HEK293 (cell line): ENCODE results near the gene SUSD6.

Experiments used
- CTCF ChIA-PET: fragments of 350-600 bp; formaldehyde crosslinking; extraction: SDS; loops from one replicate; lab custom pipeline; 2021; ENCODE audit warnings: antibody characterized with exemption; lab: Yijun Ruan, JAX
- POLR2A ChIA-PET: fragments of 300-600 bp; formaldehyde crosslinking; extraction: SDS; loops from one replicate; lab custom pipeline; 2020; ENCODE audit warnings: antibody characterized with exemption, inconsistent platforms; lab: Yijun Ruan, JAX
- H3K27ac ChIP-seq: fragments of 200-500 bp; sonication (Bioruptor generic); 2 replicates; pipeline ENCODE4 v1.5.1; 2014; ENCODE audit warnings: low read depth, low read length, control low read depth, inconsistent platforms; ENCODE audit errors: extremely low read depth
- H3K36me3 ChIP-seq, 2 experiments: fragments of 200-500 bp in 1 of 2; sonication (Bioruptor generic) in 1 of 2; 1 replicate in 1 of 2; 2 replicates in 1 of 2; pipeline ENCODE4 v1.5.1; 2014 to 2017; ENCODE audit warnings: inconsistent platforms in 2 of 2, low read length in 2 of 2; ENCODE audit not compliant: control insufficient read depth in 2 of 2, insufficient read depth in 1 of 2
- H3K4me1 ChIP-seq: fragments of 200-500 bp; sonication (Bioruptor generic); 2 replicates; pipeline ENCODE4 v1.5.1; 2014; ENCODE audit warnings: mild to moderate bottlenecking, low read length, inconsistent platforms; ENCODE audit not compliant: control insufficient read depth, insufficient read depth
- H3K4me3 ChIP-seq: 2 replicates; pipeline ENCODE4 v1.5.1; 2011; ENCODE audit warnings: low read depth, mild to moderate bottlenecking, control low read depth, low read length, moderate library complexity
- H3K9me3 ChIP-seq: fragments of 200-500 bp; sonication (Bioruptor generic); 2 replicates; pipeline ENCODE4 v1.5.1; 2014; ENCODE audit warnings: low read depth, low read length, inconsistent platforms; ENCODE audit not compliant: control insufficient read depth, insufficient read depth
- BCL11B ChIP-seq: fragments of 450-650 bp; formaldehyde crosslinking; IDR thresholded peaks from 2 replicates; pipeline ENCODE4 v1.5.1; 2016; ENCODE audit warnings: low read depth, missing biosample characterization, missing genetic modification characterization
- KLF8 ChIP-seq: fragments of 450-650 bp; formaldehyde crosslinking; IDR thresholded peaks from 2 replicates; pipeline ENCODE4 v1.5.1; 2016; ENCODE audit warnings: missing biosample characterization, missing genetic modification characterization
- SETDB1 ChIP-seq: IDR thresholded peaks from one replicate; pipeline ENCODE4 v1.6.1; 2017; ENCODE audit warnings: mild to moderate bottlenecking, low read length, moderate library complexity, mixed read lengths; ENCODE audit not compliant: insufficient read length
- YY1 ChIP-seq: fragments of 450-650 bp; formaldehyde crosslinking; IDR thresholded peaks from 2 replicates; pipeline ENCODE4 v1.5.1; 2018; ENCODE audit warnings: missing biosample characterization, missing genetic modification characterization
- ZBTB21 ChIP-seq: fragments of 450-650 bp; formaldehyde crosslinking; IDR thresholded peaks from 2 replicates; pipeline ENCODE4 v1.5.1; 2017; ENCODE audit warnings: missing biosample characterization, missing genetic modification characterization
- ZBTB48 ChIP-seq: fragments of 450-650 bp; formaldehyde crosslinking; IDR thresholded peaks from 2 replicates; pipeline ENCODE4 v1.5.1; 2016; ENCODE audit warnings: missing biosample characterization, missing genetic modification characterization
- ZBTB7A ChIP-seq: fragments of 450-650 bp; formaldehyde crosslinking; IDR thresholded peaks from 2 replicates; pipeline ENCODE4 v1.5.1; 2016; ENCODE audit warnings: low read depth, missing biosample characterization, missing genetic modification characterization
- ZFHX2 ChIP-seq: fragments of 450-650 bp; formaldehyde crosslinking; conservative IDR thresholded peaks from 2 replicates; pipeline ENCODE4 v1.5.1; 2016; ENCODE audit warnings: missing biosample characterization, missing genetic modification characterization
- ZNF169 ChIP-seq: fragments of 450-650 bp; formaldehyde crosslinking; IDR thresholded peaks from 2 replicates; pipeline ENCODE4 v1.5.1; 2016; ENCODE audit warnings: missing biosample characterization, missing genetic modification characterization
- ZNF2 ChIP-seq: fragments of 450-650 bp; formaldehyde crosslinking; IDR thresholded peaks from 2 replicates; pipeline ENCODE4 v1.5.1; 2016; ENCODE audit warnings: missing biosample characterization, missing genetic modification characterization
- ZNF266 ChIP-seq: fragments of 450-650 bp; formaldehyde crosslinking; IDR thresholded peaks from 2 replicates; pipeline ENCODE4 v1.5.1; 2016; ENCODE audit warnings: missing biosample characterization, missing genetic modification characterization, low read depth
- ZNF423 ChIP-seq: fragments of 450-650 bp; formaldehyde crosslinking; IDR thresholded peaks from 2 replicates; pipeline ENCODE4 v1.5.1; 2016; ENCODE audit warnings: missing biosample characterization, missing genetic modification characterization
- ZNF514 ChIP-seq: fragments of 450-650 bp; formaldehyde crosslinking; IDR thresholded peaks from 2 replicates; pipeline ENCODE4 v1.5.1; 2016; ENCODE audit warnings: missing biosample characterization, missing genetic modification characterization
- ZNF600 ChIP-seq: fragments of 450-650 bp; formaldehyde crosslinking; IDR thresholded peaks from 2 replicates; pipeline ENCODE4 v1.5.1; 2016; ENCODE audit warnings: missing biosample characterization, missing genetic modification characterization
- ZNF629 ChIP-seq: fragments of 450-650 bp; formaldehyde crosslinking; IDR thresholded peaks from 2 replicates; pipeline ENCODE4 v1.5.1; 2017; ENCODE audit warnings: missing biosample characterization, missing genetic modification characterization
- ZNF843 ChIP-seq: fragments of 450-650 bp; formaldehyde crosslinking; IDR thresholded peaks from 2 replicates; pipeline ENCODE4 v1.5.1; 2016; ENCODE audit warnings: missing biosample characterization, missing genetic modification characterization
- TF ChIP-seq, protein P1 (sequence below): fragments of 450-650 bp; formaldehyde crosslinking; IDR thresholded peaks from 2 replicates; pipeline ENCODE4 v1.5.1; 2016; ENCODE audit warnings: missing biosample characterization, missing genetic modification characterization
- TF ChIP-seq, protein P2 (sequence below): fragments of 450-650 bp; IDR thresholded peaks from 2 replicates; pipeline ENCODE4 v1.5.1; 2018; ENCODE audit warnings: missing biosample characterization, missing genetic modification characterization
- TF ChIP-seq, protein P3 (sequence below): IDR thresholded peaks from 2 replicates; pipeline ENCODE4 v1.6.1; 2011; ENCODE audit warnings: mild to moderate bottlenecking, low read depth, low read length, borderline replicate concordance
- TF ChIP-seq, protein P4 (sequence below): fragments of 450-650 bp; formaldehyde crosslinking; IDR thresholded peaks from 2 replicates; pipeline ENCODE4 v1.5.1; 2016; ENCODE audit warnings: missing biosample characterization, missing genetic modification characterization, low read depth
- TF ChIP-seq, protein P5 (sequence below): fragments of 450-650 bp; formaldehyde crosslinking; IDR thresholded peaks from 2 replicates; pipeline ENCODE4 v1.5.1; 2016; ENCODE audit warnings: missing biosample characterization, missing genetic modification characterization
- TF ChIP-seq, protein P6 (sequence below): fragments of 450-650 bp; formaldehyde crosslinking; conservative IDR thresholded peaks from 2 replicates; pipeline ENCODE4 v1.5.1; 2016; ENCODE audit warnings: low read depth, missing biosample characterization, missing genetic modification characterization
- TF ChIP-seq, protein P7 (sequence below): fragments of 450-650 bp; formaldehyde crosslinking; IDR thresholded peaks from 2 replicates; pipeline ENCODE4 v1.5.1; 2016; ENCODE audit warnings: missing biosample characterization, missing genetic modification characterization

SUSD6 gene

DNA sequence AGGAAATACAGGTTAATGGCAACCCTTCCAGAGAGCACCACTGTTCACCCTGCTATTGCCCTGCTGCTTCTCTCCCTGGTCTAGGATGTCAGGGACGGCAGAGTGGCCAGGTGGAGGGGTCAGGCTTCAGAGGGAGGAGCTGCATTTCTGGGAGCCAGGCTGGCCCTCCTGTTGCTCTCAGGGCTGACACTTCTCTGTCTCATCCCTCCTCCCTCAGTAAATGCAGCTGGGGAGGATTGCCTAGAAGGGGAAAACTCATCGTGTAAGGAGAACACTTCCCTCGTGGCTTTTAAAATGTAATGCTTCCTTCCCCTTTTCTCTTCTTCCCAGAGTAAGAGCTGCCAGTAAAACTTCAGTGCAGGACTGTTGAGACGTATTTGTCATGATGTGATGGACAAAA, 20.8 kb downstream of the SUSD6 start:
- CTCF ChIA-PET, result interaction anchor here (0.6 to 0.7 kb wide), 2 partner anchors 27 to 758 kb away, joined by 3 to 4 read pairs; no protein-coding TSS in a partner anchor
- POLR2A ChIA-PET, result interaction anchor here (0.6 kb wide), 1 partner anchor 135 kb away, joined by 3 read pairs; the partner anchor contains the start of gene SRSF5
- Histone ChIP-seq H3K4me1 (peaks cover 12% of the 10 kb centered on the region; the same call in 1 of the 2 replicates), H3K27ac (no peak overlapping the region), H3K4me3 (no peak overlapping the region), H3K9me3 (no peaks in the 10 kb centered on the region), H3K36me3 (no peaks in the 10 kb centered on the region)
- TF ChIP-seq BCL11B (tag by site-specific recombination) (no peak), ZNF843 (tag by site-specific recombination) (no peak), YY1 (tag by site-specific recombination) (no peak), ZNF169 (tag by site-specific recombination) (no peak), KLF8 (tag by site-specific recombination) (no peak), ZBTB7A (tag by site-specific recombination) (no peak), ZBTB21 (tag by site-specific recombination) (no peak), ZFHX2 (tag by site-specific recombination) (no peak), ZNF514 (tag by site-specific recombination) (no peak), ZBTB48 (tag by site-specific recombination) (no peak), SETDB1 (no peak), ZNF629 (no peak), ZNF2 (tag by site-specific recombination) (no peak), ZNF266 (tag by site-specific recombination) (no peak)
- TF ChIP-seq, protein P1, sequence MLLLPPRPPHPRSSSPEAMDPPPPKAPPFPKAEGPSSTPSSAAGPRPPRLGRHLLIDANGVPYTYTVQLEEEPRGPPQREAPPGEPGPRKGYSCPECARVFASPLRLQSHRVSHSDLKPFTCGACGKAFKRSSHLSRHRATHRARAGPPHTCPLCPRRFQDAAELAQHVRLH (tag by site-specific recombination), result no peak
- TF ChIP-seq, protein P2, sequence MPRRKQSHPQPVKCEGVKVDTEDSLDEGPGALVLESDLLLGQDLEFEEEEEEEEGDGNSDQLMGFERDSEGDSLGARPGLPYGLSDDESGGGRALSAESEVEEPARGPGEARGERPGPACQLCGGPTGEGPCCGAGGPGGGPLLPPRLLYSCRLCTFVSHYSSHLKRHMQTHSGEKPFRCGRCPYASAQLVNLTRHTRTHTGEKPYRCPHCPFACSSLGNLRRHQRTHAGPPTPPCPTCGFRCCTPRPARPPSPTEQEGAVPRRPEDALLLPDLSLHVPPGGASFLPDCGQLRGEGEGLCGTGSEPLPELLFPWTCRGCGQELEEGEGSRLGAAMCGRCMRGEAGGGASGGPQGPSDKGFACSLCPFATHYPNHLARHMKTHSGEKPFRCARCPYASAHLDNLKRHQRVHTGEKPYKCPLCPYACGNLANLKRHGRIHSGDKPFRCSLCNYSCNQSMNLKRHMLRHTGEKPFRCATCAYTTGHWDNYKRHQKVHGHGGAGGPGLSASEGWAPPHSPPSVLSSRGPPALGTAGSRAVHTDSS (tag by site-specific recombination), result no peak
- TF ChIP-seq, protein P3, sequence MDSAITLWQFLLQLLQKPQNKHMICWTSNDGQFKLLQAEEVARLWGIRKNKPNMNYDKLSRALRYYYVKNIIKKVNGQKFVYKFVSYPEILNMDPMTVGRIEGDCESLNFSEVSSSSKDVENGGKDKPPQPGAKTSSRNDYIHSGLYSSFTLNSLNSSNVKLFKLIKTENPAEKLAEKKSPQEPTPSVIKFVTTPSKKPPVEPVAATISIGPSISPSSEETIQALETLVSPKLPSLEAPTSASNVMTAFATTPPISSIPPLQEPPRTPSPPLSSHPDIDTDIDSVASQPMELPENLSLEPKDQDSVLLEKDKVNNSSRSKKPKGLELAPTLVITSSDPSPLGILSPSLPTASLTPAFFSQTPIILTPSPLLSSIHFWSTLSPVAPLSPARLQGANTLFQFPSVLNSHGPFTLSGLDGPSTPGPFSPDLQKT, result no peak
- TF ChIP-seq, protein P4, sequence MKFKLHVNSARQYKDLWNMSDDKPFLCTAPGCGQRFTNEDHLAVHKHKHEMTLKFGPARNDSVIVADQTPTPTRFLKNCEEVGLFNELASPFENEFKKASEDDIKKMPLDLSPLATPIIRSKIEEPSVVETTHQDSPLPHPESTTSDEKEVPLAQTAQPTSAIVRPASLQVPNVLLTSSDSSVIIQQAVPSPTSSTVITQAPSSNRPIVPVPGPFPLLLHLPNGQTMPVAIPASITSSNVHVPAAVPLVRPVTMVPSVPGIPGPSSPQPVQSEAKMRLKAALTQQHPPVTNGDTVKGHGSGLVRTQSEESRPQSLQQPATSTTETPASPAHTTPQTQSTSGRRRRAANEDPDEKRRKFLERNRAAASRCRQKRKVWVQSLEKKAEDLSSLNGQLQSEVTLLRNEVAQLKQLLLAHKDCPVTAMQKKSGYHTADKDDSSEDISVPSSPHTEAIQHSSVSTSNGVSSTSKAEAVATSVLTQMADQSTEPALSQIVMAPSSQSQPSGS (tag by site-specific recombination), result no peak

DNA sequence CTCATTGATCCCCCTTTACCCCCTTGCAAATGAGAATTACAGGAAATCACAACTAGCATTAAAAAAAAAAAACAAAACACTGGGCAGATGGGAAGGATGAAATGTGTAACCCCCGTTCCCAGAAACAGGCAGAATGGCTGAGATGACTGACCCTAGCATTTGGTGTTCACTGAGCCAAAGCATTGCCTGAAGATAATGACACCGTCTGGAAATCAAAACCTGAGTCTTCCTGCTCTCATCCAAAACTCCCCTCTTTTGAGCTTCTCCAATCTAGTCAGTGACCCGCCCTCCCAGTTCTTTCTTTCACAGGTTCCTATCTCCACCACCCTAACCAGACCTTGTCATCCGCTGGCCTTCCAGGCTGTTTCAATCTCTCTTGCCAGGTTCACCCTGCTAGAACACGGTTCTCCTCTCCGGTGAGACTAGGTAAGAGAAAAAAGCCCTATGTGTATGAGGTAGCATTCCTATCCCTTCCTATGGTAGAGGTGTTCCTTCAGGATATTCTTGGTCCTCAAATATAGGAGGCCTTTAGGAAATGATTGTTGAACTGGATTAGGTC, 21.3 kb downstream of the SUSD6 start:
- ChIA-PET POLR2A (interaction anchor here (0.6 kb wide), 1 partner anchor 134 kb away, joined by 3 read pairs; the partner anchor contains the start of gene SRSF5), CTCF (interaction anchor here (0.7 kb wide), 1 partner anchor 27 kb away, joined by 4 read pairs; no protein-coding TSS in a partner anchor)
- Histone ChIP-seq H3K36me3 (no peaks in the 10 kb centered on the region), H3K27ac (no peak overlapping the region), H3K4me1 (peaks cover 12% of the 10 kb centered on the region; the same call in 1 of the 2 replicates), H3K9me3 (no peaks in the 10 kb centered on the region), H3K4me3 (no peak overlapping the region)
- TF ChIP-seq, protein P5, sequence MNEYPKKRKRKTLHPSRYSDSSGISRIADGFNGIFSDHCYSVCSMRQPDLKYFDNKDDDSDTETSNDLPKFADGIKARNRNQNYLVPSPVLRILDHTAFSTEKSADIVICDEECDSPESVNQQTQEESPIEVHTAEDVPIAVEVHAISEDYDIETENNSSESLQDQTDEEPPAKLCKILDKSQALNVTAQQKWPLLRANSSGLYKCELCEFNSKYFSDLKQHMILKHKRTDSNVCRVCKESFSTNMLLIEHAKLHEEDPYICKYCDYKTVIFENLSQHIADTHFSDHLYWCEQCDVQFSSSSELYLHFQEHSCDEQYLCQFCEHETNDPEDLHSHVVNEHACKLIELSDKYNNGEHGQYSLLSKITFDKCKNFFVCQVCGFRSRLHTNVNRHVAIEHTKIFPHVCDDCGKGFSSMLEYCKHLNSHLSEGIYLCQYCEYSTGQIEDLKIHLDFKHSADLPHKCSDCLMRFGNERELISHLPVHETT (tag by site-specific recombination), result no peak
- TF ChIP-seq, protein P6, sequence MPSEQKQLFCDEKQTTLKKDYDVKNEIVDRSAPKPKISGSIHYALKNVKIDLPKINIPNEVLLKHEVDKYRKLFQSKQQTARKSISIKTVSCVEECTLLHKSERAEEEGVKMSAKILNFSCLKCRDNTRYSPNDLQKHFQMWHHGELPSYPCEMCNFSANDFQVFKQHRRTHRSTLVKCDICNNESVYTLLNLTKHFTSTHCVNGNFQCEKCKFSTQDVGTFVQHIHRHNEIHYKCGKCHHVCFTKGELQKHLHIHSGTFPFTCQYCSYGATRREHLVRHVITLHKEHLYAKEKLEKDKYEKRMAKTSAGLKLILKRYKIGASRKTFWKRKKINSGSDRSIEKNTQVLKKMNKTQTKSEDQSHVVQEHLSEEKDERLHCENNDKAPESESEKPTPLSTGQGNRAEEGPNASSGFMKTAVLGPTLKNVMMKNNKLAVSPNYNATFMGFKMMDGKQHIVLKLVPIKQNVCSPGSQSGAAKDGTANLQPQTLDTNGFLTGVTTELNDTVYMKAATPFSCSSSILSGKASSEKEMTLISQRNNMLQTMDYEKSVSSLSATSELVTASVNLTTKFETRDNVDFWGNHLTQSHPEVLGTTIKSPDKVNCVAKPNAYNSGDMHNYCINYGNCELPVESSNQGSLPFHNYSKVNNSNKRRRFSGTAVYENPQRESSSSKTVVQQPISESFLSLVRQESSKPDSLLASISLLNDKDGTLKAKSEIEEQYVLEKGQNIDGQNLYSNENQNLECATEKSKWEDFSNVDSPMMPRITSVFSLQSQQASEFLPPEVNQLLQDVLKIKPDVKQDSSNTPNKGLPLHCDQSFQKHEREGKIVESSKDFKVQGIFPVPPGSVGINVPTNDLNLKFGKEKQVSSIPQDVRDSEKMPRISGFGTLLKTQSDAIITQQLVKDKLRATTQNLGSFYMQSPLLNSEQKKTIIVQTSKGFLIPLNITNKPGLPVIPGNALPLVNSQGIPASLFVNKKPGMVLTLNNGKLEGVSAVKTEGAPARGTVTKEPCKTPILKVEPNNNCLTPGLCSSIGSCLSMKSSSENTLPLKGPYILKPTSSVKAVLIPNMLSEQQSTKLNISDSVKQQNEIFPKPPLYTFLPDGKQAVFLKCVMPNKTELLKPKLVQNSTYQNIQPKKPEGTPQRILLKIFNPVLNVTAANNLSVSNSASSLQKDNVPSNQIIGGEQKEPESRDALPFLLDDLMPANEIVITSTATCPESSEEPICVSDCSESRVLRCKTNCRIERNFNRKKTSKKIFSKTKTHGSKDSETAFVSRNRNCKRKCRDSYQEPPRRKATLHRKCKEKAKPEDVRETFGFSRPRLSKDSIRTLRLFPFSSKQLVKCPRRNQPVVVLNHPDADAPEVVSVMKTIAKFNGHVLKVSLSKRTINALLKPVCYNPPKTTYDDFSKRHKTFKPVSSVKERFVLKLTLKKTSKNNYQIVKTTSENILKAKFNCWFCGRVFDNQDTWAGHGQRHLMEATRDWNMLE, result no peak
- TF ChIP-seq ZNF423 (tag by site-specific recombination) (no peak), ZNF600 (no peak)
- TF ChIP-seq, protein P7, sequence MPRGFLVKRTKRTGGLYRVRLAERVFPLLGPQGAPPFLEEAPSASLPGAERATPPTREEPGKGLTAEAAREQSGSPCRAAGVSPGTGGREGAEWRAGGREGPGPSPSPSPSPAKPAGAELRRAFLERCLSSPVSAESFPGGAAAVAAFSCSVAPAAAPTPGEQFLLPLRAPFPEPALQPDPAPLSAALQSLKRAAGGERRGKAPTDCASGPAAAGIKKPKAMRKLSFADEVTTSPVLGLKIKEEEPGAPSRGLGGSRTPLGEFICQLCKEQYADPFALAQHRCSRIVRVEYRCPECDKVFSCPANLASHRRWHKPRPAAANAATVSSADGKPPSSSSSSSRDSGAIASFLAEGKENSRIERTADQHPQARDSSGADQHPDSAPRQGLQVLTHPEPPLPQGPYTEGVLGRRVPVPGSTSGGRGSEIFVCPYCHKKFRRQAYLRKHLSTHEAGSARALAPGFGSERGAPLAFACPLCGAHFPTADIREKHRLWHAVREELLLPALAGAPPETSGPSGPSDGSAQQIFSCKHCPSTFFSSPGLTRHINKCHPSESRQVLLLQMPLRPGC (tag by site-specific recombination), result no peak
